Hepatic stellate cell (primary cell): Measurements from ENCODE around the gene EFEMP2.

Experiments used
- DNase-seq: peaks from one replicate; pipeline ENCODE4 v3.0.0; 2011; ENCODE audit warnings: low spot score

EFEMP2 gene

GRCh38 chr11:65866509-65867283 lies 5.9 kb downstream of the EFEMP2 start:
- DNase-seq: no peak

- DNase-seq: no peak
These were observed 6.9 kb downstream of the EFEMP2 start for GRCh38 chr11:65865550-65866172.

DNA sequence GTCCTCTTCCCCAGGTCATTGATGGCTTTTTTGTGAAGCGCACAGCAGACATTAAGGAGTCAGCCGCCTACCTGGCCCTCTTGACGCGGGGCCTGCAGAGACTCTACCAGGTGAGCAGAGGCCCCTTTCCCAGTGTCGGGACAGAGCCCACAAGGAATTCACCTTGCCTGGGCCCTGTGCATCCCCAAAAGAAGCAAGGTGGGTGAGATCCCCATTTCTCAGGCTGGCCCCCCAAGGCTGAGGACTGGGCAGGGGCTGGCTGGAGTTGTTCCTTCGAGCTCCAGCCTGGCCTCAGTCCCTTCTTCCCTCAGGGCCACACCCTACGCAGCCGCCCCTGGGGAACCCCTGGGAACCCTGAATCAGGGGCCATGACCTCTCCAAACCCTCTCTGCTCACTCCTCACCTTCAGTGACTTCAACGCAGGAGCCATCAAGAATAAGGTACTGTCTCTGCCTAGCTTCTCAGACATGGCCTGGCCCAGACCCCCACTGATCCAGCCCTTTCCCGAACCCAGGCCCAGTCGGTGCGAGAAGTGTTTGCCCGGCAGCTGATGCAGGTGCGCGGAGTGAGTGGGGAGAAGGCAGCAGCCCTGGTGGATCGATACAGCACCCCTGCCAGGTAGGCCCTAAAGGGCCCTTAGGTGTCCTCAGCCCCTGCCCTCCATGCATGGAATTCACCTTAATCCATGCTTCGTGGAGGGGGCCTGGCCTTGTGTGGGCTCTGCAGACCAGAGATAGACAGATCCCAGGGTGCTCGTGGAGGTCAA lies 7.7 kb downstream of the EFEMP2 start:
- no peak for DNase-seq

- no peak for DNase-seq
These were observed 8.5 kb downstream of the EFEMP2 start for GRCh38 chr11:65863889-65864705.

- DNase-seq: no peak
These were observed 9.4 kb downstream of the EFEMP2 start for GRCh38 chr11:65862941-65863888.

- DNase-seq: no peak
These were observed 10.3 kb downstream of the EFEMP2 start for GRCh38 chr11:65862191-65862735.

GRCh38 chr11:65861533-65862183 lies 10.9 kb downstream of the EFEMP2 start:
- DNase-seq: no peak

DNA sequence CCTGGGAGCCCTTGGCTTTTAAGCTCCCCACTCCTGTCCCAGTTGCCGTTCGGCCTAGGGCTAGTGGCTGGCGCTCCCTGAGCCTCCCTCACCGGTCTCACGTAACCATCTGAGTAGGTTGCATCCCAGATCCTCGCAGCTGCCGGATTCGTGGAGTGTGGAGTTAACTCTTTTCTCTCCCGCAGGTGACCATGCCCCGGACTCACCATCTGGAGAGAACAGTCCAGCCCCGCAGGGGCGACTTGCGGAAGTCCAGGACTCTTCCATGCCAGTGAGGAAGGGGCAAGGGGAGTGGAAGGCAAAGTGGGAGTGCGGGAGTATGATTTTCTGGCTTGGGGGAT lies 11.5 kb downstream of the EFEMP2 start:
- no peak for DNase-seq

DNA sequence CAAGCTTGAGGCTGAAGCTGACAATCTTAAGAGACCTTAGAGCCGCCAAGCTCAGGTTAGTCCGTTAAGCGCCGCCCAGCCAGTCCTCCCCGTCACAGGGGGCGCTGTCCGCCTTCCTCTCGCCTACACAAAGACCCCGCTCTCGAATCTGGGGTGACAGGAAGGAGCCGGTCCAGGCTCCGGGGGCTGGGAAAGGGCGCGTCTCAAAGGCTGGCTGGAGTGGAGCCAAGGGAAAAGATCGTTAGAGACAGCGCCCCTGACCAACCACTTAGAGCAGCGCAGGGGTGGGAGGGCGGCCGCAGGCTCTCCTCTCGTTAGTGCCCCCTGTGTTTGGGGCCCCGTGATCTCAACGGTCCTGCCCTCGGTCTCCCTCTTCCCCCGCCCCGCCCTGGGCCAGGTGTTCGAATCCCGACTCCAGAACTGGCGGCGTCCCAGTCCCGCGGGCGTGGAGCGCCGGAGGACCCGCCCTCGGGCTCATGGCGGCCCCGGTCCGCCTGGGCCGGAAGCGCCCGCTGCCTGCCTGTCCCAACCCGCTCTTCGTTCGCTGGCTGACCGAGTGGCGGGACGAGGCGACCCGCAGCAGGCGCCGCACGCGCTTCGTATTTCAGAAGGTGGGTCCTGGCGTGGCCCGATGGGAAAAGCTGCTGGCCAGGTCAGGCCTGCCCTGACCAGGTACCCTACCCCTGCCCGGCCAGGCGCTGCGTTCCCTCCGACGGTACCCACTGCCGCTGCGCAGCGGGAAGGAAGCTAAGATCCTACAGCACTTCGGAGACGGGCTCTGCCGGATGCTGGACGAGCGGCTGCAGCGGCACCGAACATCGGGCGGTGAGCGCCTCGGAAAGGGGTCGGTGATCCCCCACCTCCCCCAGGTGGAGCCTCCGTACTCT lies 12.1 kb downstream of the EFEMP2 start, which contains the start of gene MUS81:
TSS of gene MUS81 (plus strand) at position 156 of the 887 bp plus-strand sequence. CDS start at position 477, 321 bp downstream.
- peak; percentile 96 for DNase-seq

- DNase-seq: no peak
These were observed 12.8 kb downstream of the EFEMP2 start for GRCh38 chr11:65859812-65860277.

DNA sequence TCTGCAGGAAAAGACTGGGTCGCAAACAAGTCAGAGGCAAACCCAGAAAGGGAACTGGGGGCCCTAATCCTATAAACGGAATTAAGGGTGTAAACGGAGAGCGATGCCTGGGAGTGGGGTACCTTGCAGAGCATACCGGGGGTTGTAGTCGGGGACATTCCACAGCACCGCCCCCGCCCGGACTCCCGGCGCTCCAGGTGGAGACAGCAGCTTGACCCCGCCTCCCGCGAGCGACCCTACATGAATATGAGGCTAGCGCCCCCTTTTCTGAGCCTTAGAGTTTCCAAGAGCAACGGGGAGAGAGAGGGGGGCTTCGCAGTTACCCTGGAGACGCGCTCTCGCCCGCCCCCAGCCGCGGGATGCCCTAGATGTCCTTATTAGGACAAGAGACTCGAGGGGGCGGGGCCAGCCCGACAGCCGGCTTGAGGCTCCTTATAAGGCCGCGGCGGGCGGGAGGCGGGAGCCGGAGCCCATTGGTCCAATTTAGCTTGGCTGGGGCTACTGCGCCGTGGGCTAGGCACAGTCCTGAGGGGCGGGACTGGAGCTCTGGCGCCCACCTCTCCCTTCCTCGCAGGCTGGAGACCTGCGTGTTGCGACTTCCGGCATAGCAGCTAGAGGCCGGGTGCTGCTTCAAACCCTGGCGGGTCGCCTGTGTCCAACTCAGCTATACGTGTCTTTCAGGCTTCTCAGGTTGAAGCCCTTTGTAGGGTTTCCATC lies 13.3 kb downstream of the EFEMP2 start:
- peak; percentile 97 for DNase-seq

DNA sequence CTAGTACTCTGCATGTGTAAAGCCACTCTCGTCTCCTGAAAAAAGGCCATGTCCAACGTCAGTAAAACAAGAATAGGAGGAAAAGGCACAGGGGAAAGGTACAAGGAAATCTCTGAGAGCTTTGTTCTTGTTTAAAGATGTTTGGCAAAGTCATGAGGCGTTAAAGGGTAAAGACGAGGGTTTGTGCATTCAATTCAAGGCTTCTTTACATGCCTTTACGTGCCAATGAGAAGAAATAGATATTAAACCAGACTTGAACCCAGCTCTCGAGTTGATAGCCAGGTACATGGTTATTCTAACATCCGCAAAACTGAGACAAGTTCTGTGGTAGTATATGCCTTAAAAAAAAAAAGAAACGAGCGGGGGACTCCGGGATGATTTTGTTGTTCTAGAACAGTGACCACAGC lies 13.9 kb downstream of the EFEMP2 start:
- no peak for DNase-seq

GRCh38 chr11:65857853-65858680 lies 14.5 kb downstream of the EFEMP2 start, which contains the start of gene CFL1:
Gene CFL1, minus strand, starts transcription at chr11:65858180. Its CDS starts 81 bp downstream, at chr11:65858099.
- DNase-seq: peak; percentile 94

DNA sequence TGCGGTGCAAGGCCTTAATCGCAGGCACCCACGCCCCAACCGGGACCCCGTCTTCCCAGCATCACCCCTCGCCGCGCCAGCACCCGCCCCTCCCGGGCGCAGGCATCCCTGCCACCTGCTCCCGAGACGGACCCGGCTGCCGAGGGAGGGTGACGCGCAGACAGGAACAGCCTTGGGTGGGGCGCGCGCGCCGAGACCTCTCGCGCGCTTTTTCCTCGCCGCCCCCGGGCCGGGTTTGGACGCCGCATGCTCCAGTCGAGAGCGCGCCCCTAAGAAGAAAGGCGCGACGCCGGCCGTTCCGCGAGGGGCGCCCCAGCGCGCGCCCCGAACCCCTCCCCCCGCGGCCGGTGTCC lies 15.1 kb downstream of the EFEMP2 start:
- DNase-seq: no peak

DNA sequence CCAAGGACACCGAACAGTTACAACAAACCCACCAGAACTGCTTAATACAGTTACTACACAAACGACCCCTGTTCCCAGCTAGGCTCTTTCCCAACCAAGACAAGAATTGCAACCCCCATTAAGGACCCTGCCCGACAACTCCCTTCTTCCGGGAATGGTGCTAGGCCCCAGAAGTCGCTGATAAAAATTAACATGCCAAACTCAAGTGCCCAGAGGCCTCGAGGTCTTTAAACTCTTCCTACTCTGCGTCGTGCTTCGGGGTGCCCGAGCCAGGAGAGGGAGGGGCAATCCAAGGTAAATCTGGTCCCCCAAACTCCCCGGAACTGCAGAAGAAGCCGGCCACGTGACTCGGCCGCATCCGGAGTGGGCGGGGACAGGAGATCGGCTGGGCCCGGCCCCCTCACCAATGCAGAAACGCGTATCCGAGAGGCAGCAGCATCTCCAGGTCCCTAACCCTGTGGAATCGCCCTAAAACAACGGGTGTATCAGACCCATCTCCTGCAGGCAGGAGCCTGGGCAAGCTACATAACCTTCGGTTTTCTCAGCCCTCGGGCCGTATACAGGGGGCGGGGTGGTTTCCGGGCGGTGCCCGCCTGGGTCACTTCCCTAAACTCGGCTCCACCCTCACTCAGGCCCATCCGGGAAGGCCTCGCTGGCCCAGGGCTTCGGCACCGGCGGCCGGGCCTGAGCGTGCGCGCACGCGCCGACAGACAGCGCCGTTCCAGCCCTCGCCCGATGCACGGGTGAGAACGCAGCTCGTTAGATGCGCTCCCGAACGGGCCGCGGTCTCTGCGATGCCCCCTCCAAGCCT lies 15.7 kb downstream of the EFEMP2 start:
- DNase-seq: peak; percentile 78

- DNase-seq: no peak
These were observed 16.7 kb downstream of the EFEMP2 start for GRCh38 chr11:65855927-65856363.
